GM19324 (cell line): Measurements from ENCODE around the gene ZNF827.

ENCODE experiments used
- ATAC-seq: cut with Tn5 transposase; IDR thresholded peaks from one replicate; pipeline ENCODE4 v1.9.1; 2021; ENCODE audit warnings: mild to moderate bottlenecking, moderate library complexity; ENCODE audit not compliant: unreplicated experiment, low FRiP score

ZNF827 gene

GRCh38 chr4:145938618-145939440, at the start of gene ZNF827:
Gene ZNF827 (minus strand): TSS chr4:145938823. CDS start chr4:145938407, 416 bp downstream.
- ATAC-seq = peak; percentile 34

GRCh38 chr4:145984563-145984962, 45.9 kb upstream of the ZNF827 start:
- no peak for ATAC-seq

GRCh38 chr4:145982791-145983190, 44.2 kb upstream of the ZNF827 start:
- no peak for ATAC-seq

GRCh38 chr4:145979160-145979559, 40.5 kb upstream of the ZNF827 start:
- ATAC-seq = no peak

- no peak for ATAC-seq
Observed at GRCh38 chr4:145976680-145977079, 38.1 kb upstream of the ZNF827 start.

GRCh38 chr4:145960012-145960411, 21.4 kb upstream of the ZNF827 start:
- no peak for ATAC-seq

- no peak for ATAC-seq
Observed at GRCh38 chr4:145957302-145957701, 18.7 kb upstream of the ZNF827 start.

GRCh38 chr4:145956288-145956890, 17.8 kb upstream of the ZNF827 start:
- ATAC-seq = no peak

- ATAC-seq = no peak
Observed at GRCh38 chr4:145954924-145955339, 16.3 kb upstream of the ZNF827 start.

GRCh38 chr4:145951931-145952330, 13.3 kb upstream of the ZNF827 start:
- no peak for ATAC-seq

- no peak for ATAC-seq
Observed at GRCh38 chr4:145945431-145946155, 7.0 kb upstream of the ZNF827 start.

- ATAC-seq = no peak
Observed at GRCh38 chr4:145944886-145945285, 6.3 kb upstream of the ZNF827 start.

GRCh38 chr4:145939856-145940255, 1.2 kb upstream of the ZNF827 start:
- no peak for ATAC-seq

GRCh38 chr4:145939441-145939750, 773 bp upstream of the ZNF827 start:
- no peak for ATAC-seq

GRCh38 chr4:145937971-145938611, 532 bp downstream of the ZNF827 start:
- ATAC-seq = no peak

- peak; percentile 30 for ATAC-seq
Observed at GRCh38 chr4:145936997-145937901, 1.4 kb downstream of the ZNF827 start.

GRCh38 chr4:145936142-145936996, 2.3 kb downstream of the ZNF827 start:
- ATAC-seq = peak; percentile 60

GRCh38 chr4:145935253-145936141, 3.1 kb downstream of the ZNF827 start:
- no peak for ATAC-seq
